Smooth muscle cell (in vitro differentiated cells): Measurements from ENCODE around the gene MUC6. TPM values are rescaled to one million over a fixed set of nuclear protein-coding genes. Genes with fewer than 3 reads are reported as not detected.

ENCODE experiments used
- DNase-seq: peaks from one replicate; lab custom pipeline; 2025; ENCODE audit not compliant: unreplicated experiment; lab: John Stamatoyannopoulos, UW
- H2AFZ ChIP-seq: fragments of 200-600 bp; sonication (generic); 2 replicates; pipeline ENCODE4 v1.6.0; 2016; ENCODE audit warnings: antibody characterized with exemption, low read depth, mild to moderate bottlenecking
- H3F3A ChIP-seq: fragments of 200-600 bp; sonication (generic); 2 replicates; pipeline ENCODE4 v1.6.0; 2017; ENCODE audit warnings: antibody characterized with exemption, low read depth
- H3K27ac ChIP-seq: fragments of 200-600 bp; sonication (generic); 2 replicates; pipeline ENCODE4 v1.5.1; 2016; ENCODE audit warnings: low read depth, mild to moderate bottlenecking
- H3K27me3 ChIP-seq: fragments of 200-600 bp; sonication (generic); 2 replicates; pipeline ENCODE4 v1.6.1; 2016; ENCODE audit warnings: low read depth, mild to moderate bottlenecking
- H3K36me3 ChIP-seq: fragments of 200-600 bp; sonication (generic); 2 replicates; pipeline ENCODE4 v1.5.1; 2016; ENCODE audit warnings: low read depth
- H3K4me1 ChIP-seq: fragments of 200-600 bp; sonication (generic); 2 replicates; pipeline ENCODE4 v1.5.1; 2016; ENCODE audit warnings: low read depth
- H3K4me2 ChIP-seq: fragments of 200-600 bp; sonication (generic); 2 replicates; pipeline ENCODE4 v1.6.0; 2016; ENCODE audit warnings: mild to moderate bottlenecking
- H3K4me3 ChIP-seq: fragments of 200-600 bp; sonication (generic); 2 replicates; pipeline ENCODE4 v1.5.1; 2016; ENCODE audit warnings: mild to moderate bottlenecking
- H3K79me2 ChIP-seq: fragments of 200-600 bp; sonication (generic); 2 replicates; pipeline ENCODE4 v1.6.0; 2016; ENCODE audit warnings: low read depth, mild to moderate bottlenecking
- H3K9ac ChIP-seq: fragments of 200-600 bp; sonication (generic); 2 replicates; pipeline ENCODE4 v1.6.0; 2016; ENCODE audit warnings: low read depth
- H3K9me3 ChIP-seq: fragments of 200-600 bp; sonication (generic); replicated peaks from 2 replicates; pipeline ENCODE4 v1.5.1; 2016; ENCODE audit warnings: low read depth
- H4K20me1 ChIP-seq: fragments of 200-600 bp; sonication (generic); 2 replicates; pipeline ENCODE4 v1.6.0; 2016; ENCODE audit warnings: low read depth
- CTCF ChIP-seq: fragments of 200-600 bp; sonication (generic); IDR thresholded peaks from 2 replicates; pipeline ENCODE4 v1.5.1; 2017; ENCODE audit warnings: borderline replicate concordance, mild to moderate bottlenecking, antibody characterized with exemption; ENCODE audit not compliant: insufficient read depth, poor library complexity, severe bottlenecking
- WGBS: methylation state at CpG from one replicate; pipeline ENCODE4 v1.1.7; 2016; ENCODE audit warnings: low lambda C conversion rate; 5-methylcytosine and 5-hydroxymethylcytosine counted together
- polyA plus RNA-seq: library from polyadenylated mRNA; unstranded; fragments of >200 nt; fragmentation: Nextera tagmentation; extraction: Ambion mirVana; gene quantifications from 2 replicates; pipeline ENCODE4 v1.2.1, GENCODE V29; 2016
- total RNA-seq: library from RNA; depleted of rRNA; stranded (reverse); fragments of >200 nt; gene quantifications from 2 replicates; pipeline ENCODE4 v1.2.3, GENCODE V29; 2014

Gene MUC6
- total and polyA plus RNA-seq, 2 experiments from 2014 or later, result not detected

DNA sequence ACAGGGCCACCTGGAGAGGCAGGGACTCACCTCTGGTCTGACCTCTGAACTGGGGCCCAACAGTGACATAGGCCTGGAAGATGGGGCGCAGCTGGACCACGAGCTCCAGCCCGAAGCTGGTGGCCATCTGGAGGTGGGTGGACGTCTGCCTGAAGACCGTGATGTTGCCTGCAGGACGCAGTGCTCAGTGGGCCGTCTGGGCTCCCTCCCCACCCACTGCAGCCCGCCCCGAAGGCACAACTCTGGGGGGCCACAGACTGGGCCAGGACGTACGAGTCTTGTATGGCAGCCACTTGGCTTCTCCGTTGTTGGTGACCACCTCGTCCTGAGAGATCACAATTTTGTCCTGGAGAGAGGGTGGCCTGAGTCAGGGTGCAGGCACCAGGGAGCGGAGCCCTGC is 7.9 kb downstream of the MUC6 start:
- H3K27me3 ChIP-seq, result no peaks in the 10 kb centered on the region
- H3K4me2 ChIP-seq, result no peak overlapping the region
- DNase-seq, result no peak
- no peak overlapping the region for H3K4me3 ChIP-seq
- 90% methylated on average over 12 of the region's 14 CpGs for WGBS
- H4K20me1 ChIP-seq, result no peaks in the 10 kb centered on the region
- H3F3A ChIP-seq, result no peaks in the 10 kb centered on the region
- H3K79me2 ChIP-seq, result no peaks in the 10 kb centered on the region
- no peak overlapping the region for H3K9ac ChIP-seq
- no peak overlapping the region for H2AFZ ChIP-seq
- no peaks in the 10 kb centered on the region for H3K36me3 ChIP-seq
- H3K9me3 ChIP-seq, result no peaks in the 10 kb centered on the region
- no peaks in the 10 kb centered on the region for H3K4me1 ChIP-seq
- no peak for TF ChIP-seq CTCF
- H3K27ac ChIP-seq, result no peak overlapping the region

GRCh38 chr11:1028291-1028540 is 8.3 kb downstream of the MUC6 start:
- Histone ChIP-seq H3K79me2 (no peaks in the 10 kb centered on the region), H3K4me1 (no peaks in the 10 kb centered on the region), H3K27me3 (no peaks in the 10 kb centered on the region), H3K4me2 (no peak overlapping the region), H3K27ac (no peak overlapping the region), H2AFZ (no peak overlapping the region), H3K9me3 (no peaks in the 10 kb centered on the region), H3K4me3 (no peak overlapping the region), H3K36me3 (no peaks in the 10 kb centered on the region), H3F3A (no peaks in the 10 kb centered on the region), H3K9ac (no peak overlapping the region), H4K20me1 (no peaks in the 10 kb centered on the region)
- WGBS, result 93% methylated on average over 16 of the region's 17 CpGs
- TF ChIP-seq CTCF, result no peak
- no peak for DNase-seq

DNA sequence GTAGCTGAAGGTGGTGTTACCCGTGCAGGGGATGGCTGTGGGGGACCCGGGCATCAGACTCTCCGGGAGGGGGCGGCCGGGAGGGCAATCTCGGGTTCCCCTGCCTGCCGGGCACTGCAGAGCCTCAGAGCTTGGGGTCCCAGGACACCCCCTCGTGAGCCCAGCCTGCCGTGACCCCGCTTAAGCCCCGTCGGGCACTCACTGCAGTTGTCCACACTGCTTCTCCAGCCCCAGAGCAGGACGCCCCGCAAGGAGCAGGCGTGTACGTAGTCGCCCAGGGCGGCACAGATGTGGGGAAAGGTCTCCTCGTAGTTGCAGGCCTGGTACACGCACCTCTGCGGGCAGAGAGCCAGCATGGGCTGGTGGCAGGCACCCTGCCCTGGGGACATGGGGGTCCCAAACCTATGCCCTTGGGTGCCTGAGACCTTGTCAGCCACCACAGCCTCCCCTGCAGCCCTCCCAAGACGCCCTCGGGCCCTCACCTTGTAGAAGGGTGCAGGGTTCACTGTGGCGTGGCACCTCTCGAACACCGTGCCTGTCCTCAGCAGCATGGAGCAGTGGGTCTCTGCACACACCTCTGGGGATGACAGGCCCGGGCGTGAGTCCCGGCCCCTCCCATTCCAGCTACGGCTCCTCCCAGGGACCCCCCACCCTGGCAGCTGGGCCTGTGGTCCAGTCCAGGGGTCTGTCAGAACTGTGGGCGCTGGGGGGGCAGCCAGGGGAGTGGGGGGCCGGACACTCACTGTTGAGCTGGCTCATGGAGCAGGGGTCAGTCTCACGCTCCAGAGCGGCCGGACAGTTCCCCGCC is 8.8 kb downstream of the MUC6 start:
- Histone ChIP-seq H3K9ac (no peak overlapping the region), H3K9me3 (no peaks in the 10 kb centered on the region), H3K36me3 (no peaks in the 10 kb centered on the region), H3K4me3 (no peak overlapping the region), H3K4me2 (no peak overlapping the region), H3F3A (no peaks in the 10 kb centered on the region), H4K20me1 (no peaks in the 10 kb centered on the region), H3K79me2 (no peaks in the 10 kb centered on the region), H3K27me3 (no peaks in the 10 kb centered on the region), H3K4me1 (no peaks in the 10 kb centered on the region), H2AFZ (no peak overlapping the region), H3K27ac (no peak overlapping the region)
- 93% methylated on average over 30 of the region's 36 CpGs for WGBS
- no peak for DNase-seq
- no peak for TF ChIP-seq CTCF
